Gastrocnemius medialis (tissue), 4 donors: ENCODE measurements around the gene TELO2.

Experiments used
- CTCF ChIP-seq, 5 experiments: fragments of 450-650 bp in 3 of 5; fragments of 200-600 bp in 2 of 5; sonication (generic) in 2 of 5; IDR thresholded peaks in 4 of 5; conservative IDR thresholded peaks in 1 of 5; 1 replicate in 4 of 5; 2 replicates in 1 of 5; pipeline ENCODE4 v1.5.1; 2016 to 2019; ENCODE audit warnings: antibody characterized with exemption in 5 of 5, mild to moderate bottlenecking in 3 of 5, moderate library complexity in 3 of 5
- POLR2A ChIP-seq, 2 donors: fragments of 450-650 bp; IDR thresholded peaks; one replicate each; pipeline ENCODE4 v1.6.1; 2017; ENCODE audit warnings: antibody characterized with exemption in 2 of 2, mild to moderate bottlenecking in 2 of 2, moderate library complexity in 2 of 2

DNA sequence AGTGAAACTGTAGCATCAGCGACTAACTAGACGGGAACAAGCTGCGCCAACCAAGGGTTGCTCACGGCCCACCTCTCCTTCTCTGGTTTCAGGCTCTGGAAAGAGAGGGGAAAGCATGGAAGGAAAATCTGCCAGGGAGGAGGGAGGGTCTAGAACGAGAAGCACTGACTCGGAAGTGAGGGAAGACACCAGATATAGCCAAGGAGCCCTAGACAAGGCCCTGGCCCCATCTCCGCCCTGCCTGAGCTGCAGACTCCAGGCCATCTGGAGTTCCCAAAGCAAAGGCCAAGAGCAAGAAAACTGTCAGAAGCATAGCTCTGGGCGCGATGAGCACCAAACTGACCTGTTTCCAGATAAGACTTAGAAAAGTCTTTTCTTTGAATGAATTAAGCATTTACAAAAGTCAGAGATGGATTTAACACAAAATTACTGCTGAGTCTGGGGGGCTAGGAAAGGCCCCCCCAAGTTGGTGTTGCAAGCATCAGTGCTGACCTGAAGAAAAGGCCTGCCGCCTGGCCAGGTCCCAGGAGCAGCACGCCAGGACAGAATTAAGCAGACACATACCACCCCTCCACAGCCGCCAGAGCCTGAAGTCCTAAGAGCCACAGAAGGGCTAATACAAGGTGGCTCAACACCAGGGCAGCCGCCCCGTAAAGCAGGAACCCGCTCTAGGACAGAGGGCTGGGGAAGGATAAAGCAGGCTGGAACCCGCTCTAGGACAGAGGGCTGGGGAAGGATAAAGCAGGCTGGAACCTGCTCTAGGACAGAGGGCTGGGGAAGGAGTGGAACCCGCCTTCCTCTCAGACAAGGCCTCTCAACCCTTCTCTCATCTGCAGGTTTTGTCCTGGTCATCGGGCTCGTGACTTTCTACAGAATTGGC lies 61.0 kb downstream of the TELO2 start:
- TF ChIP-seq CTCF (IDR thresholded peaks at IDR 0.05 in 4 of 5, conservative IDR thresholded peaks at IDR 0.05 in 1 of 5) (no peak), POLR2A (IDR thresholded peaks at IDR 0.05) (no peak)
